SK-N-SH treated with all-trans-retinoic acid at 6 μM for 48 hours (cell line): ENCODE results near the gene RAET1G.

Experiments used
- ATAC-seq: fragments of 200-7000 bp; cut with Tn5 transposase; 3 replicates; pipeline ENCODE4 v1.9.1; 2020; ENCODE audit warnings: mild to moderate bottlenecking, moderate library complexity
- ARNTL ChIP-seq: fragments of 450-650 bp; formaldehyde crosslinking; IDR thresholded peaks from 2 replicates; pipeline ENCODE4 v1.5.0; 2020; ENCODE audit warnings: low read depth, mild to moderate bottlenecking, moderate library complexity, borderline replicate concordance
- ESRRG ChIP-seq: fragments of 250-450 bp; sonication (Bioruptor Pico); IDR thresholded peaks from 2 replicates; pipeline ENCODE4 v1.6.1; 2021; ENCODE audit warnings: mild to moderate bottlenecking
- GLIS3 ChIP-seq: fragments of 250-450 bp; sonication (Bioruptor Pico); IDR thresholded peaks from 2 replicates; pipeline ENCODE4 v1.5.0; 2020; ENCODE audit warnings: mild to moderate bottlenecking, moderate library complexity
- ISL1 ChIP-seq: fragments of 250-450 bp; sonication (Bioruptor Pico); IDR thresholded peaks from 2 replicates; pipeline ENCODE4 v2.1.2; 2022; ENCODE audit warnings: mild to moderate bottlenecking, moderate library complexity
- OSR1 ChIP-seq: fragments of 250-450 bp; sonication (Bioruptor Pico); IDR thresholded peaks from 2 replicates; pipeline ENCODE4 v1.8.0; 2022; ENCODE audit warnings: moderate library complexity, mild to moderate bottlenecking, inconsistent platforms
- PPARA ChIP-seq: fragments of 250-450 bp; sonication (Bioruptor Pico); IDR thresholded peaks from 2 replicates; pipeline ENCODE4 v1.5.0; 2020; ENCODE audit warnings: mild to moderate bottlenecking, borderline replicate concordance
- RARB ChIP-seq: fragments of 250-450 bp; sonication (Bioruptor Pico); IDR thresholded peaks from 2 replicates; pipeline ENCODE4 v1.8.0; 2021; ENCODE audit warnings: mild to moderate bottlenecking, moderate library complexity
- SNAI2 ChIP-seq: fragments of 250-450 bp; sonication (Bioruptor Pico); IDR thresholded peaks from 2 replicates; pipeline ENCODE4 v1.5.0; 2020; ENCODE audit warnings: mild to moderate bottlenecking, moderate library complexity
- TCF4 ChIP-seq: fragments of 250-450 bp; sonication (Bioruptor Pico); IDR thresholded peaks from 2 replicates; pipeline ENCODE4 v1.8.0; 2021; ENCODE audit warnings: mild to moderate bottlenecking, moderate library complexity, borderline replicate concordance
- TOX ChIP-seq: fragments of 250-450 bp; sonication (Bioruptor Pico); IDR thresholded peaks from 2 replicates; pipeline ENCODE4 v1.8.0; 2021; ENCODE audit warnings: mild to moderate bottlenecking, moderate library complexity, borderline replicate concordance
- ZC3H10 ChIP-seq: fragments of 250-450 bp; sonication (Bioruptor Pico); IDR thresholded peaks from 2 replicates; pipeline ENCODE4 v1.5.1; 2021; ENCODE audit warnings: mild to moderate bottlenecking, moderate library complexity
- ZFP3 ChIP-seq: fragments of 250-450 bp; sonication (Bioruptor Pico); IDR thresholded peaks from 2 replicates; pipeline ENCODE4 v1.5.0; 2020; ENCODE audit warnings: mild to moderate bottlenecking, moderate library complexity
- ZFP30 ChIP-seq: fragments of 450-650 bp; formaldehyde crosslinking; IDR thresholded peaks from 2 replicates; pipeline ENCODE4 v1.5.0; 2022; ENCODE audit warnings: mild to moderate bottlenecking, moderate library complexity
- ZNF565 ChIP-seq: fragments of 450-650 bp; formaldehyde crosslinking; conservative IDR thresholded peaks from 2 replicates; pipeline ENCODE4 v1.5.0; 2020; ENCODE audit warnings: low read depth, mild to moderate bottlenecking, moderate library complexity
- ZNF70 ChIP-seq: fragments of 450-650 bp; formaldehyde crosslinking; IDR thresholded peaks from 2 replicates; pipeline ENCODE4 v1.5.0; 2020; ENCODE audit warnings: mild to moderate bottlenecking, moderate library complexity
- ZNF8 ChIP-seq: fragments of 450-650 bp; formaldehyde crosslinking; IDR thresholded peaks from 2 replicates; pipeline ENCODE4 v1.5.0; 2020; ENCODE audit warnings: mild to moderate bottlenecking, moderate library complexity
- TF ChIP-seq, protein P1 (sequence below): fragments of 250-450 bp; sonication (Bioruptor Pico); IDR thresholded peaks from 2 replicates; pipeline ENCODE4 v1.5.1; 2020; ENCODE audit warnings: low read depth, mild to moderate bottlenecking, moderate library complexity
- TF ChIP-seq, protein P2 (sequence below): fragments of 250-450 bp; sonication (Bioruptor Pico); IDR thresholded peaks from 2 replicates; pipeline ENCODE4 v1.8.0; 2021; ENCODE audit warnings: low read depth, mild to moderate bottlenecking, moderate library complexity, borderline replicate concordance
- TF ChIP-seq, protein P3 (sequence below): fragments of 250-450 bp; sonication (Bioruptor Pico); IDR thresholded peaks from 2 replicates; pipeline ENCODE4 v1.8.0; 2020; ENCODE audit warnings: mild to moderate bottlenecking, moderate library complexity, borderline replicate concordance
- TF ChIP-seq, protein P4 (sequence below): fragments of 250-450 bp; sonication (Bioruptor Pico); IDR thresholded peaks from 2 replicates; pipeline ENCODE4 v1.5.1; 2021; ENCODE audit warnings: mild to moderate bottlenecking, moderate library complexity
- TF ChIP-seq, protein P5 (sequence below): fragments of 250-450 bp; sonication (Bioruptor Pico); IDR thresholded peaks from 2 replicates; pipeline ENCODE4 v1.5.0; 2020; ENCODE audit warnings: mild to moderate bottlenecking, moderate library complexity

Gene RAET1G

GRCh38 chr6:149936743-149937142 lies 13.8 kb upstream of the RAET1G start:
- no peak for ATAC-seq
- TF ChIP-seq ZC3H10 (no peak), PPARA (no peak), TCF4 (CRISPR knock-in tag) (no peak), RARB (CRISPR knock-in tag) (no peak), ZFP3 (CRISPR knock-in tag) (no peak), ZNF565 (CRISPR knock-in tag) (no peak)
- TF ChIP-seq, protein P1, sequence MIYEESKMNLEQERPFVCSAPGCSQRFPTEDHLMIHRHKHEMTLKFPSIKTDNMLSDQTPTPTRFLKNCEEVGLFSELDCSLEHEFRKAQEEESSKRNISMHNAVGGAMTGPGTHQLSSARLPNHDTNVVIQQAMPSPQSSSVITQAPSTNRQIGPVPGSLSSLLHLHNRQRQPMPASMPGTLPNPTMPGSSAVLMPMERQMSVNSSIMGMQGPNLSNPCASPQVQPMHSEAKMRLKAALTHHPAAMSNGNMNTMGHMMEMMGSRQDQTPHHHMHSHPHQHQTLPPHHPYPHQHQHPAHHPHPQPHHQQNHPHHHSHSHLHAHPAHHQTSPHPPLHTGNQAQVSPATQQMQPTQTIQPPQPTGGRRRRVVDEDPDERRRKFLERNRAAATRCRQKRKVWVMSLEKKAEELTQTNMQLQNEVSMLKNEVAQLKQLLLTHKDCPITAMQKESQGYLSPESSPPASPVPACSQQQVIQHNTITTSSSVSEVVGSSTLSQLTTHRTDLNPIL (CRISPR knock-in tag) = no peak

- no peak for ATAC-seq
- TF ChIP-seq, protein P2, sequence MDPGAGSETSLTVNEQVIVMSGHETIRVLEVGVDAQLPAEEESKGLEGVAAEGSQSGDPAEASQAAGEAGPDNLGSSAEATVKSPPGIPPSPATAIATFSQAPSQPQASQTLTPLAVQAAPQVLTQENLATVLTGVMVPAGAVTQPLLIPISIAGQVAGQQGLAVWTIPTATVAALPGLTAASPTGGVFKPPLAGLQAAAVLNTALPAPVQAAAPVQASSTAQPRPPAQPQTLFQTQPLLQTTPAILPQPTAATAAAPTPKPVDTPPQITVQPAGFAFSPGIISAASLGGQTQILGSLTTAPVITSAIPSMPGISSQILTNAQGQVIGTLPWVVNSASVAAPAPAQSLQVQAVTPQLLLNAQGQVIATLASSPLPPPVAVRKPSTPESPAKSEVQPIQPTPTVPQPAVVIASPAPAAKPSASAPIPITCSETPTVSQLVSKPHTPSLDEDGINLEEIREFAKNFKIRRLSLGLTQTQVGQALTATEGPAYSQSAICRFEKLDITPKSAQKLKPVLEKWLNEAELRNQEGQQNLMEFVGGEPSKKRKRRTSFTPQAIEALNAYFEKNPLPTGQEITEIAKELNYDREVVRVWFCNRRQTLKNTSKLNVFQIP = no peak
- TF ChIP-seq ZNF565 (CRISPR knock-in tag) (no peak), ZFP30 (no peak), GLIS3 (CRISPR knock-in tag) (no peak), ARNTL (CRISPR knock-in tag) (no peak), ESRRG (CRISPR knock-in tag) (no peak), RARB (CRISPR knock-in tag) (no peak), TCF4 (CRISPR knock-in tag) (no peak), OSR1 (no peak)
- TF ChIP-seq, protein P3, sequence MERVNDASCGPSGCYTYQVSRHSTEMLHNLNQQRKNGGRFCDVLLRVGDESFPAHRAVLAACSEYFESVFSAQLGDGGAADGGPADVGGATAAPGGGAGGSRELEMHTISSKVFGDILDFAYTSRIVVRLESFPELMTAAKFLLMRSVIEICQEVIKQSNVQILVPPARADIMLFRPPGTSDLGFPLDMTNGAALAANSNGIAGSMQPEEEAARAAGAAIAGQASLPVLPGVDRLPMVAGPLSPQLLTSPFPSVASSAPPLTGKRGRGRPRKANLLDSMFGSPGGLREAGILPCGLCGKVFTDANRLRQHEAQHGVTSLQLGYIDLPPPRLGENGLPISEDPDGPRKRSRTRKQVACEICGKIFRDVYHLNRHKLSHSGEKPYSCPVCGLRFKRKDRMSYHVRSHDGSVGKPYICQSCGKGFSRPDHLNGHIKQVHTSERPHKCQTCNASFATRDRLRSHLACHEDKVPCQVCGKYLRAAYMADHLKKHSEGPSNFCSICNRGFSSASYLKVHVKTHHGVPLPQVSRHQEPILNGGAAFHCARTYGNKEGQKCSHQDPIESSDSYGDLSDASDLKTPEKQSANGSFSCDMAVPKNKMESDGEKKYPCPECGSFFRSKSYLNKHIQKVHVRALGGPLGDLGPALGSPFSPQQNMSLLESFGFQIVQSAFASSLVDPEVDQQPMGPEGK (CRISPR knock-in tag) = no peak
- TF ChIP-seq, protein P4, sequence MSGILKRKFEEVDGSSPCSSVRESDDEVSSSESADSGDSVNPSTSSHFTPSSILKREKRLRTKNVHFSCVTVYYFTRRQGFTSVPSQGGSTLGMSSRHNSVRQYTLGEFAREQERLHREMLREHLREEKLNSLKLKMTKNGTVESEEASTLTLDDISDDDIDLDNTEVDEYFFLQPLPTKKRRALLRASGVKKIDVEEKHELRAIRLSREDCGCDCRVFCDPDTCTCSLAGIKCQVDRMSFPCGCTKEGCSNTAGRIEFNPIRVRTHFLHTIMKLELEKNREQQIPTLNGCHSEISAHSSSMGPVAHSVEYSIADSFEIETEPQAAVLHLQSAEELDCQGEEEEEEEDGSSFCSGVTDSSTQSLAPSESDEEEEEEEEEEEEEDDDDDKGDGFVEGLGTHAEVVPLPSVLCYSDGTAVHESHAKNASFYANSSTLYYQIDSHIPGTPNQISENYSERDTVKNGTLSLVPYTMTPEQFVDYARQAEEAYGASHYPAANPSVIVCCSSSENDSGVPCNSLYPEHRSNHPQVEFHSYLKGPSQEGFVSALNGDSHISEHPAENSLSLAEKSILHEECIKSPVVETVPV (CRISPR knock-in tag) = no peak
These were observed 12.7 kb upstream of the RAET1G start for GRCh38 chr6:149935668-149936067.

DNA sequence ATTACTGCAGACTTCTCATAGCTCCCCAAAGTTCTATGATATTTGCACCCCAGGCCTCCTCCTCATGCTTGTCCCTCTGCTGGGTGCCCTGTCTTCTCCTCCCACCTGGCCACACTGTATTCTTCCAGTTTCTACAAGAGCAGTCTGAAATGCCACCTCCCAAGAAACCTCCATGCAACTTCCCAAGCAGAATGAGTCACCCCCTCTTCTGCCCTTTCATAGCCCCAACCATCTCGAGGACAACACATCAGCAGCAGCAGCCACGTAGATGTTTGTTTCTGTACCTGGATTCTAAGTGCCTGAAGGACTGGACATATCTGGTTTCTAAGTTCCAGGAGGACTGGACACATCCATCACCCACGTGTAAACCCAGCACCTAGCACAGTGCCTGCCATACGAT lies 12.3 kb upstream of the RAET1G start:
- TF ChIP-seq ESRRG (CRISPR knock-in tag) = no peak
- TF ChIP-seq, protein P3 (CRISPR knock-in tag) = no peak
- TF ChIP-seq SNAI2 = no peak
- TF ChIP-seq, all 23 proteins: peak for 0
- no peak for ATAC-seq

DNA sequence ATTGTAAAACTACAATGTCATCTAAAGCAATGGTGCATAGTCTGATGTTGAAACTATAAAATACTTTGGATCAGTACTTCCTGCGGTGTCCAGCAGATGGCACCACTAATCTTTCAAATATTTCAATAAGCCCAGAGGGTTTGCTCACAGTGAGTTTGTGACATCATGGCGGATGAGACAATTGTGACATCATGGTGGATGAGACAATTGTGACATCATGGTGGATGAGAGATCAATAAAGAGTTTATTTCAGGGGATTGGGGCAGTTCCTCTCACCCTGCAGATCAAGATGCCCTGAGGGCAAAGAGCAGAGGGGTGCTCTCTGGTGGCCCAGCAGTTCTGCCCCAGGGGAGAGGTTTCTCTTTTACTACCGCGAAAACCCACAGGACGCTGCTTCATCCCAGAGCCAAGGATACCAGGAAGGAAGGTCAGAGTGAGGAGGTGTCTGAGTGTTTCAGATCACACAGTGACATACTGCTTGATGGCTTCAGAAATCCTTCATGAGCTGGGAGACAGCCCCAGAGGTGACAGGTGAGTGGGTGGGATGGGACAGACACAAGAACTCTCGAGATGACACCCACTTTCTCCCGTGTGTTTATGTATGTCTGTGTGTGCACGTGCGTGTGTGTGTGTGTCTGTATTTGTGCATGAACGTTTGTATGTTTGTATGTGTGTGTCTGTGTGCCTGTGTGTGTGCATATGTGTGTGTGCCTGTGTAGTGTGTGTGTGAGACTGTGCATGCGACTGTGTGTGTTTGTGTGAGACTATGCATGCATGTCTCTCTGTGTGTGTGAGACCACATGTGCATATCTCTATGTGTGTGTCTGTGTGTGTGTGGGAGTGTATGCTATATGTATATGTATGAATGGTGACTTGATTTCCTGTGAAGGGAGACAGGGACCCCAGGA lies 11.6 kb upstream of the RAET1G start:
- peak; percentile 75 for ATAC-seq
- TF ChIP-seq ZNF8 = no peak
- no peak for TF ChIP-seq OSR1
- TF ChIP-seq TCF4 (CRISPR knock-in tag) = no peak
- TF ChIP-seq, protein P5, sequence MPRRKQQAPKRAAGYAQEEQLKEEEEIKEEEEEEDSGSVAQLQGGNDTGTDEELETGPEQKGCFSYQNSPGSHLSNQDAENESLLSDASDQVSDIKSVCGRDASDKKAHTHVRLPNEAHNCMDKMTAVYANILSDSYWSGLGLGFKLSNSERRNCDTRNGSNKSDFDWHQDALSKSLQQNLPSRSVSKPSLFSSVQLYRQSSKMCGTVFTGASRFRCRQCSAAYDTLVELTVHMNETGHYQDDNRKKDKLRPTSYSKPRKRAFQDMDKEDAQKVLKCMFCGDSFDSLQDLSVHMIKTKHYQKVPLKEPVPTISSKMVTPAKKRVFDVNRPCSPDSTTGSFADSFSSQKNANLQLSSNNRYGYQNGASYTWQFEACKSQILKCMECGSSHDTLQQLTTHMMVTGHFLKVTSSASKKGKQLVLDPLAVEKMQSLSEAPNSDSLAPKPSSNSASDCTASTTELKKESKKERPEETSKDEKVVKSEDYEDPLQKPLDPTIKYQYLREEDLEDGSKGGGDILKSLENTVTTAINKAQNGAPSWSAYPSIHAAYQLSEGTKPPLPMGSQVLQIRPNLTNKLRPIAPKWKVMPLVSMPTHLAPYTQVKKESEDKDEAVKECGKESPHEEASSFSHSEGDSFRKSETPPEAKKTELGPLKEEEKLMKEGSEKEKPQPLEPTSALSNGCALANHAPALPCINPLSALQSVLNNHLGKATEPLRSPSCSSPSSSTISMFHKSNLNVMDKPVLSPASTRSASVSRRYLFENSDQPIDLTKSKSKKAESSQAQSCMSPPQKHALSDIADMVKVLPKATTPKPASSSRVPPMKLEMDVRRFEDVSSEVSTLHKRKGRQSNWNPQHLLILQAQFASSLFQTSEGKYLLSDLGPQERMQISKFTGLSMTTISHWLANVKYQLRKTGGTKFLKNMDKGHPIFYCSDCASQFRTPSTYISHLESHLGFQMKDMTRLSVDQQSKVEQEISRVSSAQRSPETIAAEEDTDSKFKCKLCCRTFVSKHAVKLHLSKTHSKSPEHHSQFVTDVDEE (CRISPR knock-in tag) = no peak
- TF ChIP-seq ISL1 = no peak
- no peak for TF ChIP-seq ZC3H10
- no peak for TF ChIP-seq GLIS3 (CRISPR knock-in tag)
- no peak for TF ChIP-seq PPARA
- TF ChIP-seq SNAI2 = no peak
- TF ChIP-seq, protein P4 (CRISPR knock-in tag) = no peak
- no peak for TF ChIP-seq ZNF70 (CRISPR knock-in tag)
- TF ChIP-seq RARB (CRISPR knock-in tag) = no peak
- no peak for TF ChIP-seq TOX (CRISPR knock-in tag)
